IMR-90 (cell line): ENCODE results near the gene SURF4. TPM values are rescaled to one million over a fixed set of nuclear protein-coding genes. Genes with fewer than 3 reads are reported as not detected.

Source experiments
- ATAC-seq: fragments of 200-7000 bp; cut with Tn5 transposase; 2 replicates; pipeline ENCODE4 v1.9.1; 2020; ENCODE audit warnings: low read depth, mild to moderate bottlenecking, moderate library complexity
- BruUV-seq: library from RNA; stranded (reverse); fragments of 400-500 nt; replicated peaks from 2 replicates; lab custom pipeline; 2021; lab: Mats Ljungman, UMichigan
- CTCF ChIA-PET: fragments of 300-600 bp; formaldehyde crosslinking; extraction: SDS; loops from one replicate; lab custom pipeline; 2021; ENCODE audit warnings: antibody characterized with exemption; lab: Yijun Ruan, JAX
- POLR2A ChIA-PET: fragments of 300-600 bp; sonication (Branson Sonifier 250); formaldehyde crosslinking; loops from one replicate; lab custom pipeline; 2022; ENCODE audit warnings: antibody characterized with exemption; ENCODE audit not compliant: unreplicated experiment; lab: Charles Lee
- DNase-seq: peaks from one replicate; pipeline ENCODE4 v3.0.0; 2013
- H2AFZ ChIP-seq: replicated peaks from 2 replicates; pipeline ENCODE3; 2013; ENCODE audit warnings: low read length, mild to moderate bottlenecking; ENCODE audit not compliant: poor library complexity
- H2AK5ac ChIP-seq: 2 replicates; pipeline ENCODE4 v1.6.1; 2013; ENCODE audit warnings: low read depth, low read length, inconsistent platforms
- H2AK9ac ChIP-seq: replicated peaks from 2 replicates; pipeline ENCODE3; 2013; ENCODE audit warnings: mild to moderate bottlenecking, low read depth, low read length, moderate library complexity; ENCODE audit not compliant: poor library complexity
- H2BK120ac ChIP-seq: 2 replicates; pipeline ENCODE4 v1.6.1; 2013; ENCODE audit warnings: low read depth, low read length, inconsistent platforms
- H2BK15ac ChIP-seq: 3 replicates; pipeline ENCODE4 v1.6.1; 2013; ENCODE audit warnings: low read depth, low read length, inconsistent platforms
- H2BK20ac ChIP-seq: 2 replicates; pipeline ENCODE4 v1.6.1; 2013; ENCODE audit warnings: low read depth, mild to moderate bottlenecking, inconsistent platforms, low read length, moderate library complexity
- H2BK5ac ChIP-seq: 2 replicates; pipeline ENCODE4 v1.6.1; 2013; ENCODE audit warnings: mild to moderate bottlenecking, low read depth, low read length, inconsistent platforms; ENCODE audit not compliant: poor library complexity, severe bottlenecking
- H3K14ac ChIP-seq: replicated peaks from 2 replicates; pipeline ENCODE4 v1.6.1; 2013; ENCODE audit warnings: low read depth, low read length, inconsistent platforms
- H3K18ac ChIP-seq: 2 replicates; pipeline ENCODE4 v1.6.1; 2013; ENCODE audit warnings: low read depth, low read length, control low read depth
- H3K23ac ChIP-seq: 2 replicates; pipeline ENCODE4 v1.6.1; 2013; ENCODE audit warnings: low read depth, low read length, inconsistent platforms
- H3K27ac ChIP-seq: 2 replicates; pipeline ENCODE4 v1.5.1; 2013; ENCODE audit warnings: mild to moderate bottlenecking, control low read depth, low read length; ENCODE audit not compliant: insufficient read depth
- H3K27me3 ChIP-seq: 2 replicates; pipeline ENCODE4 v1.6.1; 2013; ENCODE audit warnings: low read length; ENCODE audit not compliant: control insufficient read depth, insufficient read depth
- H3K36me3 ChIP-seq: 2 replicates; pipeline ENCODE4 v1.6.1; 2013; ENCODE audit warnings: low read length, mixed read lengths; ENCODE audit not compliant: control insufficient read depth, insufficient read depth
- H3K4ac ChIP-seq: 2 replicates; pipeline ENCODE4 v1.6.1; 2013; ENCODE audit warnings: low read depth, low read length, inconsistent platforms
- H3K4me1 ChIP-seq: 2 replicates; pipeline ENCODE4 v1.6.1; 2013; ENCODE audit warnings: low read length, mixed read lengths; ENCODE audit not compliant: control insufficient read depth, insufficient read depth
- H3K4me2 ChIP-seq: 2 replicates; pipeline ENCODE4 v1.6.1; 2013; ENCODE audit warnings: low read depth, mild to moderate bottlenecking, control low read depth, low read length, moderate library complexity
- H3K4me3 ChIP-seq: 2 replicates; pipeline ENCODE4 v1.5.1; 2013; ENCODE audit warnings: low read depth, mild to moderate bottlenecking, control low read depth, low read length, moderate library complexity; ENCODE audit not compliant: insufficient read depth
- H3K56ac ChIP-seq: 2 replicates; pipeline ENCODE4 v1.6.1; 2013; ENCODE audit warnings: low read length, inconsistent platforms; ENCODE audit not compliant: insufficient read depth; ENCODE audit errors: extremely low read depth
- H3K79me1 ChIP-seq, 2 experiments: 2 replicates each; pipeline ENCODE4 v1.6.1; 2013; ENCODE audit warnings: low read length in 2 of 2, inconsistent platforms in 1 of 2, low read depth in 1 of 2
- H3K9ac ChIP-seq: 2 replicates; pipeline ENCODE4 v1.6.1; 2013; ENCODE audit warnings: low read depth, low read length, control low read depth
- H3K9me1 ChIP-seq: 2 replicates; pipeline ENCODE4 v1.6.1; 2013; ENCODE audit warnings: low read length, inconsistent platforms; ENCODE audit not compliant: insufficient read depth
- H3K9me3 ChIP-seq: 2 replicates; pipeline ENCODE4 v1.6.1; 2013; ENCODE audit warnings: low read length; ENCODE audit not compliant: control insufficient read depth, insufficient read depth
- H4K20me1 ChIP-seq: 2 replicates; pipeline ENCODE4 v1.6.1; 2013; ENCODE audit warnings: low read length, inconsistent platforms; ENCODE audit not compliant: insufficient read depth
- H4K5ac ChIP-seq: 2 replicates; pipeline ENCODE4 v1.6.1; 2013; ENCODE audit warnings: mild to moderate bottlenecking, low read depth, low read length, control low read depth
- H4K8ac ChIP-seq, 2 experiments: 2 replicates each; pipeline ENCODE4 v1.6.1; 2013; ENCODE audit warnings: low read depth in 2 of 2, low read length in 2 of 2, control low read depth in 1 of 2, inconsistent platforms in 1 of 2
- H4K91ac ChIP-seq: 2 replicates; pipeline ENCODE4 v1.6.1; 2013; ENCODE audit warnings: low read depth, low read length, inconsistent platforms; ENCODE audit not compliant: insufficient read depth
- BHLHE40 ChIP-seq: fragments of 150-350 bp; IDR thresholded peaks from 2 replicates; pipeline ENCODE4 v1.6.1; 2016; ENCODE audit warnings: mild to moderate bottlenecking, low read depth, low read length
- CEBPB ChIP-seq: IDR thresholded peaks from 2 replicates; pipeline ENCODE4 v1.6.1; 2012; ENCODE audit warnings: low read depth, low read length, improper control_type of control experiment
- FOS ChIP-seq: fragments of 150-350 bp; IDR thresholded peaks from 2 replicates; pipeline ENCODE4 v1.6.1; 2016; ENCODE audit warnings: low read depth, low read length
- MAZ ChIP-seq: IDR thresholded peaks from 2 replicates; pipeline ENCODE4 v1.6.1; 2012; ENCODE audit warnings: low read depth, mild to moderate bottlenecking, low read length, improper control_type of control experiment, moderate library complexity, borderline replicate concordance
- RCOR1 ChIP-seq: IDR thresholded peaks from 2 replicates; pipeline ENCODE4 v1.6.1; 2012; ENCODE audit warnings: mild to moderate bottlenecking, low read length, improper control_type of control experiment; ENCODE audit not compliant: insufficient replicate concordance
- RFX5 ChIP-seq: IDR thresholded peaks from 2 replicates; pipeline ENCODE4 v1.8.0; 2012; ENCODE audit warnings: low read depth, mild to moderate bottlenecking, low read length, moderate library complexity
- WGBS, 2 experiments: methylation state at CpG; one replicate each; pipeline versions ENCODE4 v1.1.5 to v1.1.7; 2013; ENCODE audit warnings: missing lambda C conversion rate in 2 of 2; ENCODE audit not compliant: insufficient read length in 1 of 2; ENCODE audit errors: extremely low coverage in 2 of 2; 5-methylcytosine and 5-hydroxymethylcytosine counted together
- dilution Hi-C: fragments of 300-500 bp; cut with HindIII; formaldehyde crosslinking; loops from one replicate; pipeline ENCODE4 v1.14.3; 2018; ENCODE audit warnings: low sequenced_read_pairs; ENCODE audit not compliant: unreplicated experiment
- in situ Hi-C: fragments of 300-500 bp; cut with MboI; formaldehyde crosslinking; loops from 3 replicates; pipeline ENCODE4 v1.14.3; 2019; ENCODE audit warnings: low sequenced_read_pairs, inconsistent platforms, mixed read lengths
- intact Hi-C: fragments of 100-400 bp; cut with micrococcal nuclease; formaldehyde crosslinking; loops from 2 replicates; pipeline ENCODE4 v1.10.0; 2022
- polyA plus RNA-seq, 3 experiments: library from polyadenylated mRNA; depleted of rRNA; stranded (reverse); fragments of >200 nt; gene quantifications; 2 replicates each; pipeline ENCODE4 v1.2.3, GENCODE V29; 2012; ENCODE audit warnings: low replicate concordance in 1 of 3
- total RNA-seq: library from RNA; depleted of rRNA; stranded (reverse); fragments of >200 nt; gene quantifications from 2 replicates; pipeline ENCODE4 v1.2.3, GENCODE V29; 2012

Gene SURF4
- total and polyA plus RNA-seq, 2 of the 4 experiments (the other 2 are of a cell fraction): 307 to 532 TPM

- Histone ChIP-seq H2AFZ (no peak overlapping the region), H3K4me2 (no peak overlapping the region), H3K36me3 (peaks cover 62% of the 10 kb centered on the region), H3K4me3 (no peak overlapping the region), H3K9me1 (no peaks in the 10 kb centered on the region; the same call in none of the 2 replicates), H3K4ac (no peak overlapping the region), H2AK9ac (no peak overlapping the region), H3K4me1 (peaks cover 10% of the 10 kb centered on the region; the same call in 1 of the 2 replicates), H3K9me3 (no peaks in the 10 kb centered on the region), H3K27me3 (no peaks in the 10 kb centered on the region), H2BK20ac (no peak overlapping the region), H4K91ac (no peak overlapping the region), H3K79me1 (peaks cover 43 to 91% of the 10 kb centered on the region in 2 experiments), H3K56ac (no peak overlapping the region), H4K20me1 (peaks cover 76% of the 10 kb centered on the region), H2BK5ac (no peak overlapping the region), H3K18ac (no peak overlapping the region), H3K27ac (no peak overlapping the region), H2BK15ac (no peak overlapping the region), H3K23ac (no peak overlapping the region), H3K14ac (no peak overlapping the region), H3K9ac (no peak overlapping the region), H4K5ac (no peak overlapping the region), H2AK5ac (no peak overlapping the region), H2BK120ac (no peak overlapping the region), H4K8ac (no peak overlapping the region; a peak in 1 of 4 replicates)
- BruUV-seq: no TSS peak
- dilution Hi-C loops (no loop called here), in situ Hi-C loops (no loop called here), intact Hi-C loops (no loop called here)
- no peak for TF ChIP-seq RFX5
- no peak for TF ChIP-seq RCOR1
- TF ChIP-seq CEBPB: no peak
- no peak for TF ChIP-seq BHLHE40
- TF ChIP-seq FOS: no peak
- no peak for TF ChIP-seq MAZ
- 95% methylated on average over 4 of the region's 13 CpGs; no CpG with 5 or more reads in 1 of the 2 experiments for WGBS, 2 experiments
- ATAC-seq (no peak), DNase-seq (no peak)
- CTCF ChIA-PET: no interaction called here
- POLR2A ChIA-PET: no interaction called here
Measured at GRCh38 chr9:133361507-133362092, 14.3 kb downstream of the SURF4 start.
